MV-4-11 (cell line): ENCODE results near the gene CCNK.

ENCODE experiments used
- DNase-seq: peaks from one replicate; lab custom pipeline; 2025; lab: John Stamatoyannopoulos, UW

CCNK gene

DNA sequence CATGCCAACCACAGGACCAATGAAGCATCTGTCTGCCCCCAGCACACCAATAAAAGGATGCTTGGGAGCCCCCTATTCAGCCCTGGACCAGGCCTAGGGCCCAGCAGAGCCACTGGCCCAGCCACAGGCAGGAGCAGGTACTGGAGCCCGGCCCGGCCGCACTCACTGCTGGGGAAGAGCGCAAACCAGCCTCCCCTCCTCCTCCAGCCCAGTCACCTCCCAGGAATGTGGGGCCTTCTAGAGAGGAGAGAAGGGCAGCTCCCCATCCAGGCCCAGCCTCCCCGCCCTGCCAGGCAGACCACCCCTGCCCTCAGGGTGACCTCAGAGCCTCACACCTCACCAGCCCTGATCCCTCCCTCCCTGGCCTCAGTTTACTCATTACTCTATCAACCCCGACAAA, 56.2 kb downstream of the CCNK start:
- DNase-seq, result no peak

DNA sequence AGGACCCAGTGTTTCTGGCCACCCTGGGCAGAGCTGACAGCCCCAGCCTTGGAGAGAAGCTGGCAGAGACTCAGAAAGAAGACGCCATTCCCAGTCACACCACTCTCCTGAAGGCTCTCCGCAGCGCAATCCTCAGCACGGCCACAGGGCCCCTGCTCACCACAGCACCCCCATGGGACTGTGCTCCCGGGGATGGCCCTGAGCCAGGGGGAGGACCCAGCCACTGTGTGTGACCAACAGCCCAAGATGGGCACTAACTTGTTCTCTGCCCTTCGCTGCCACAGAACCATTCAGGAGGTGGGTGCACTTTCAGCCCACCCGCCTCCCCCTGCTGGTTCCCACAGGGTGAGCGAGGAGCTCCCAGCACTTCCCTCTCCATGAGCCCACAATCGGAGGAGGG, 57.1 kb downstream of the CCNK start:
- DNase-seq, result no peak

DNA sequence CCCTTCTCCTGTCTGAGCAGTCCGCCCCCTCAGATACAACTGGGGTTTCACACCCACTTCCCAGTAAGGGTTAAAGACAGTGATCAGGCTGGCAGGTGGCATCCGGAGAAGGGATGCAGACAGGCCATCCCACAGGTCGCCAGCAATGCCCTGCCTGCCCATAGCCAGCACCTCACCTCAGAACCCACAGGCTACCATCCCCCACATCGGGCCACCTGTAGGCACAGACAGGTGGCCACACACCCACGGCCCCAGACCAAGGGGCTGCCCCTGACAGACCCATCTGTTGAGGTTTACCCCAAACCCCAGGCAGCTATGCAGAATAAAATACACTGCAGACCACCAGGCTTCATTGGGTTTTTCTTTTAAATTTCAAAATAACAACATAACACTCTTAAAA, 57.5 kb downstream of the CCNK start:
- DNase-seq, result no peak

DNA sequence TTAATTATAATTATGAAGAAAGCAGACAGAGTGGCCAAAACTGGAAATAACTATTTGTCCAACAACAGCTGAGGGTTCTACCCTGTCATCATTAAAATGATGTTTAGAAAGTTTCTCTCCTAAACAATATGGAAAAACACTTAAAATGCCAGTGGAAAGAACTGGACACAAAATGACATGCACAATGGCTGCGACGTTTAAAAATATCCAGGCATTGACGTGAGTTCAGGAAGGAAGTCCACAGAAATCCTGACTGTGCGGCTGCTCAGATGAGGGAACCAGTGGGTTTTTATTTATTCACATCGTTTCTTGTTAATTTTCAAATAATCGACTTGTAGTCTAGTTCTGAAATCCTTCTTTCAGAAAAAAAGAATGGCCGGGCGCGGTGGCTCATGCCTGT, 58.3 kb downstream of the CCNK start:
- DNase-seq, result no peak

DNA sequence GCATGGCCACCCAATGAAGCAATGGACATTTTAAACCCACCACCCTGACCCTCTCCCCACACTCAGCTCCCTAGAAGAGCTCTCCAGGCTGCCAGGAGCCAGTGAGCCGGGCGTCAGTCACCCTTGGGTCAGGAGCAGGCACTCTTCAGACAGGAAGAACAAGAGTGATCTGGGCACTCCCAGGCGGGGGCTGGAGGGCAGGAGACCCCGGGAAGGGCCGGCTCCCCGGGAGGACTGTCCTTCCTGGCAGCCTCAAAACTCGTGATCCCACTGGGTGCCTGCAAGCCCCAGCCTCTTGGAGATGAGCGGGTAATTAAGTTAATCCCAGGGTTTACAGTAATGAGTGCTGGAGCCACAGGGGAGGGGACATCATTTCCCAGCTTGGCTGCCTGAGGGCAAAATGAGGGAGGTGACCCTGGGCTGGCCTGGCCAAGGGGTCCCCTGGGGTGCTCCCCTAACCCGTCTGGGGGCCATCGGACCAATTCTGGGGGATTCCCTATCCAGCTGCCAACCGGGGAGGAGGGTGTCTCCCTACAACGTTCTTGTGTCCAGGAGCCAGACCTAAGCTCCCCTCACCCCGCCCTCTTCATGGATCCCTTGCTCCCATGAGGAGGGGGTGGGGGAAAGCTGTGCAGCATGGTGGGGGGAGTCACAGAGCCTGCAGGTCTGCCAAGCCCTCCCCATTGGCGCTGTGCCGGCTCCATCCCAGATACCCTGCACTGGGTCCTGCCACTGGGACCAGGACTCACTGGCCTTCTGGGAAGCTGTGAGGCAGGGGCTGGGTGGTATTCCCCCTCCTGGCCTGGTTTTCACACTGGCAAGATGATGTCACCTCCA, 59.2 kb downstream of the CCNK start:
- DNase-seq, result no peak

DNA sequence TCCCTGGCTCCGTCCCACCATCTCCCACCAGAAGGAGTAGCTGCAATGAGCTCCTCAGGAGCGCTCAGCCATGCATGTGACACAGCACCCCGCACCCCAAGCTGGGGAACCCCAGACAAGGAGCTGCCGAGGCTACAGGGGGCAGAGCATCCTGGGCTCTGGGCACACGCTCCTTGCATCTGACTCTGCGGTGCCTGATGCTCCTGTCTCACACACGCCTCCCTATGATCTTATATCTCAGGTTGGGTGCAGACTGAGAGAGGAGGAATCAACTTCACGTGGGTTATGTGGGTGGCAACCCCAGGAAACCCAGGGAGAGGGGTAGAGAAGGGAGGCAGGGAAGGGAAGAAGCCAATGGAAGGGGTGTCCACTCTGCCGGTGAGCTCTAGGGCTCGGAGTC, 60.0 kb downstream of the CCNK start:
- no peak for DNase-seq

DNA sequence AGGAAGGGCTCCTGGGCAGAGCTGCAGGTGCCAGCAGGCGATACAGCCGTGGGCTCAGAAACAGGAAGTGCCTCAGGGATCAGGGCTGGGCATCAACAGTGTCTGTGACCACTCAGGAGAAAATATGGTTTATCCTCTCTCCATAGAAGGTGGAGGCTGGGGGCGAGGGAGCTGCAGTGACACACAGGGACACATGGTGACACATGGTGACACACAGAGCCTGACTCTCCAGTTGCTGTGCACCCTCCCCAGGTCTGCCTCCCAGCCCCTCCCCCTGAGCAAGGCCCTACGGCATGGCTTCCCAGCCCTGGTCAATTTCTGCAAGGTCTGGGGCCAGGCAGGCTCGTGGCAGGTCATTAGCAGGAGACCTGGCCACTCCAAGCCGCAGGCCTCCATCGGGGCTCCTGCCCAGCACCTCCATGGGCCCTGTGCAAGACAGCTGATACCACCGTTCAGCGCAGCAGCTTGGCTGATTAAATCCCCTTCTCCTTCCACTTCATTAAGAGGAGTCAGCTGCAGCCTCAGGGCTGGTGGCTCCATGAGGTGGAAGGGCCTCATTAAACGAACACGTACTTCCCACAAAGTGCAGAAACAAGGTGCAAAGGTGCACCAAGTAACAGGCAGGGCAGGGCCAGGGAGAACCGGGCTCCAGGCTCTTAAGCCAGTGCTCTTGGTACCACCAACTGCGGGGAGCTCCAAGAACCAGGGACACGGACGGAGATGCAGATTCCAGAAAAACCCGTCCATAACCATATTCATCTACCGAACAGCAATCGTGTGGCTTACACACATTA, 60.7 kb downstream of the CCNK start:
- no peak for DNase-seq

DNA sequence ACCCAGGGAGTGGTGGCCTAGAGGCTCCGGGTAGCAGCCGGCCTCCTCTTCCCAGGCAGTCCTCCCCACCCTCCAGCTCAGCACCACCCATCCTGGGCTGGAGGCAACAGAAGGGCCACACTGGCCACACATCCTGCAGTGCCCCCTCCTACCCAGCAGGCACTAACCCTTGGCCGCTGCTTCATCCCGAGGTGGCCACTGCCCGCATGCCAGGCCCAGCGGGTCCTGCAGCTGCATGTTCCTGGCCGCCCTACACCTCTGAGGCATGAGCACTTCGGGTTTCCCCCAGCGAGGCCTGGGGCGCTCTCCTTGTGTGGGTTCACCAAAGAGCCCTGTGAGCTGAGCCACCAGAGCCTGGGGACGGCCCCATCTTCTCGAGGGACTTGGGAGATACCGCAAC, 61.4 kb downstream of the CCNK start:
- no peak for DNase-seq

DNA sequence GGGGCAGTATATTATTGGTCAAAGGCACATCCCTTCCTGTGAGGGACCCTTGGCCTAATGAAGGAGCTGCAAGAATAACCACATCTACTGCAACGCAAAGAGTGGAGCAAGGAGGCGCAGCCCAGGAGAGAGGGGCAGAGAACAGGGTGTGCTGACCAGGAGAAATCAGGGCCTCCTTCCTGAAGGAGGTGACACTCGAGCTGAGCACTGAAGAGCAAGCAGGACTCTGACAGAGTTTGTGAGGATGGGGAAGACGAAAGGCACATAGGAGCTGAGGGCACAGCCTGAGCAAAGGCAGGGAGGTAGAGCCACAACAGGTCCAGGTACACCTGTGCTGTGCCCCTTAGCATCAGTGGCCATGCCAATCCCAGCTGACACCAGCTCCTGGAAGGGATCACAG, 62.2 kb downstream of the CCNK start:
- no peak for DNase-seq

DNA sequence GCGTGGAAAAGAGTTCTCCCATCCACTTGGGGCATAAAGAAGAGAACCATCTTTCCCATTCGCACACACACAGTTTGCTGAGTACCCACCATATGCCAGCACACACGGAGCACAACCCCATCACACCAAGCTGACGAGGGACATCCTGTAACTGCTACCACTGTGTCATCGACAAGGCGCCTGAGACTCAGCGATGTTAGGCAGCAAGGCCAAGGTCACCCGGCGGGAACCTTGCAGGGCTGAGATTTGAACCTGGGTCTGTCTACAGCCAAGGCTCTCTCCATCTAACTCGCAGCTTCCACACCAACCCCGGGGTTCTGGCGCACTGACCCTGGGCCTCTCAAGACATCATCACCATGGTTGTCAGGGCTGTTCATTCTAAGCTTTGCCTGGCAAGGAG, 62.8 kb downstream of the CCNK start:
- no peak for DNase-seq

DNA sequence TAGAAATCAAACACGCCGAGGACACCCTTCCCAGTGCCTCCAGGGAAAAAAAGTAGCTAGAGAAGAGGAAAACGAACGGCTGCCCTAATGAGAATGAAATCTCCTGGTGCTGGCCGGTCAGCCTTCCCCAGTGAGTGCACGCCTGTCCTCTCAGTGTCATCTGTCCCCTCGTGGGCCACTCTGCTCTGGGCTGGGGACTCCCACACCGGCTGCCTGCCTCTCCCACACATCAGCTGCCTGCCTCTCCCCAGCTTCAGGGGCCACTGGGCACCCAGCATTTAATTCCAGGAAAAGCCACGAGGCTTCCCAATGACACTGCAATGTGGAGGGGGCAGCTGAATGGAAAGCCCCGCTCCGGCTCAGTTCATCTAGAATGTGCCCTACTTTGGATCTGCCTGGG, 63.8 kb downstream of the CCNK start:
- DNase-seq, result no peak

DNA sequence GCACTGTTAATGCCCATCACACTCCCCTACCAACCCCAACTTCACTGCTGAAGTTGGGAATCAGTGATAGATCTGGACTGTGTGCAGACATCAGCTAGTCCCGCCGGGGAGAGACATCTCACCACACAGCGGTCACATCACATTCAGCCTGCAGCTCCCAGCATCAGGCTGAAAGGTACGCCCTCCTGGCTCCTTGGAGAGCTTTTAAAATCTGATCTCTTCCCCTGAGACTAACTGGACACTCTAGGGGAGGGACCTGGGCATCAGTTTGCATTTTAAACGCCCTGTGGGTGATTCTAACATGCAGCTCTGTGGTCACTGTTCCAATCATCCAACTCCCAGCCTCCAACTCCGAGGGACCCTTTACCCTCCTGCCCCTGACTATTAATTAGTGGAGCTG, 64.4 kb downstream of the CCNK start:
- DNase-seq, result no peak

DNA sequence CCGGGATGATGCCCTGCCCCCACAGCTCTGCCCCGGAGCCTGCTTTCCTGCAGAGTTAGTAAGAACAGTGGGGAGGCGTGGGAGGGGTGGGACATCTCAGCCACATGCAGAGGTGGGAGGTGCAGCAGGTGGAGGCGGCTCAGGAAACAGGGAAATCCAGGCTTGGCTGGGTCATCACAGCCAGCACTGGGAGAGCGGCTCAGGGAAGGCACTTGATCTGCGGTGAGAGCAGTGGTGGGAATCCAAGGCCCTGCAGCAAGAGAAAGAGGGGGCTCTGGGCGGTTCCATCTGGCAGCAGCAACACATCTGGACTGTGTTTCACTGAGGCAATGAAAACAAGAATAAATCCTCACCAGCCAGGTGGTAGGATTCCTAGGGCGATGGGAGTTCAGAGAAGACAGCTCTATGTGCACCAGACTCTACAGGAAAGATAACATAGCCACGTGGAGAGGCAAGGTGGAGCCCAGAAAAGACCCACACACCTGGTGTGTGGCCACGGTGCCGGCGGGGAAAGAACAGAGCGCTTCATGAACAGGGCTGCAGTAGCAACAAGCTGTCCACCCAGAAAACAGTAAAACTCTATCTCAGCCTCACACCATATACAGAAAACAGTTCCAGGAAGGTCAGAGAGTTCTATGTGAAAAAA, 65.1 kb downstream of the CCNK start:
- DNase-seq, result no peak

DNA sequence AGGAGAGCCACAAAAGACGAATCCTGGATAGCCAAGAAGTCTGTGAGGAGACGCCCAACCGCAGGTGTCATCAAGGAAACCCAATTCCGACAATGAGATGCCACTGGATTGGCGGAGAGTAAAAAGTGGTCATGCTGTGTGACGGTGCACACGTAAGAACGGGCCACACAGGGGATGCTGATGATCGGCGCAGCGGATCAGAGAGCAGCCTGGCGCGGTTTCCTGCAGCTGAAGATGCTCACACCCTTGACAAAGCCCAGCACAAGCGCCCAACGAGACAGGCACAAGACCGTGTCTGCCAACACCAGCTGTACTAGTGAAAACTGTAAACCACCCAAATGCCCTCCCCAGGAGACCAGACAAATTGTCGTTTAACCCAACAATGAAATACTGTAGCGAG, 67.0 kb downstream of the CCNK start:
- no peak for DNase-seq

DNA sequence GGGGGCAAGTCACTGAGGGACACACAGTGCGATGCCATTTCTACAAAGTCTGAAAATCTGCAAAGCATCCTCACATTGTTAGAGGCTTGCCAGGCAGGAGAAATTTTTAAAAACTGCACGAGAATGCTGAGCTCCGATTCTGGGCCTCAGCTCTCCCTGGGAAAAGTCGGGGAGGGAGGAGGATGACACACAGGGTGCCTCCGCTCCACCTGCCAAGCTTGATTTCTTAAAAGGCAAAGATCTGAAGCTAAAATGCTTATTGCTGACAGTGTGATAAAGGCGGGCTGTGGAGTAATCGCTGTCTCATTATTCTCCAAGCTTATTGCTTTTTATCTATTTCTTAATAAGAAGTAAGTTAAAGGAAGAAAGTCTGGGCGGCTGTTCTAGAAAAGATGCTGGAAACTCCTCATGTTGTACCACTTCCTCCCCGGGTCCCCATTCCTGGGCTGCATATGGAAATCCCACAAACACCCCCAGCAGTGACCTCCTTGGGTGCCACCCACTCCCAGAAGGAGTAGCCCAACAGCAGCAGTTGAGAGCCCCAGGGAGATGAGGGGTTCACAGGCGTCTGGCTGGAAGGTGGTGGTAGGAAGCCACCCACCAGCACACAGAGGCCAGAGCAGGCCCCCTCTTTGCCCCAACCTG, 67.8 kb downstream of the CCNK start:
- DNase-seq, result no peak

DNA sequence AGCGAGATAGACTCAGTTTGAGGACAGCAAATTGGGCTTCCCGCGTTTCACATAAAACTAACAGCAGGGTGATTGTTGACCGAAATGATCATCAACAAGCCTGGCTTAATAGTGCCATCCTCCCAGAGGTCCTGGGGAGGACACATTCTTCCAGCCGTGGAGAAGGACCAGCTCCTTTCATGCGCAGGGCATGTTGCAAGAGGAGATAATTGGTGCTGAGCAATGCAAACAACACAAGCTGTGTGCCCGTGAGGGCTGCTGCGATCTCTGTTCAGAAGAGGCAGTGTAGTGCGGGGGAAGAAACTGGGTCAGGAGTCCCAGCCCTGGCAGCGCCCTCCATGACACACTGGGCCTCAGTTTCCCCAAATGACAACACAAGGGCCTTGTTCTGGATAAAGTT, 68.5 kb downstream of the CCNK start:
- no peak for DNase-seq

DNA sequence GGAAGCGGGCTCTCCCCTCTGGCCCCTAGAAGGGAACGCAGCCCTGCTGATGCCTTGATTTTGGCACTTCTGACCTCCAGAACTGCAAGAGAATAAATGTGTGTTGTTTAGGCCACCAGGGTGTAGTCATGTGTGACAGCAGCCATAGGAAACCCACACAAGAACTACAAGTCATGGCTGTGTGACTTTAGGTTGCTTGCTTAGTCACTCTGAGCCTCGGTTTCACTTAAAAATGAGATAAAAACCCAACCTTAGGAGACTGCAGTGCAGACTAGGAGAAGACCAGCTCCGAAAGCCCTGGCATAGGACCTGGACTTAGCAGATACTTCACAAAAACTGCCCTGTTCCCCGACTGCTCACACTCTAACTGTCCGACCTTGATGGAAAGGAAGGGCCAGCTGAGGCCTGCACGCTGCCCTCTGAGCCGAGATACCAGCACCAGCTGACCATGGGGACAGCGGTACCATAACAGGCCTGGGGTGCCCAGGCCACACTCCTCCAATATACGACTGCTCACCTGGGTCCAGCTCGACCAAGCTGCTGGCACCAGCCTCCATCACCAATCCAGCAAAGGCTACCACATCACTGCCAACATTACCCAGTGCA, 69.3 kb downstream of the CCNK start:
- no peak for DNase-seq

DNA sequence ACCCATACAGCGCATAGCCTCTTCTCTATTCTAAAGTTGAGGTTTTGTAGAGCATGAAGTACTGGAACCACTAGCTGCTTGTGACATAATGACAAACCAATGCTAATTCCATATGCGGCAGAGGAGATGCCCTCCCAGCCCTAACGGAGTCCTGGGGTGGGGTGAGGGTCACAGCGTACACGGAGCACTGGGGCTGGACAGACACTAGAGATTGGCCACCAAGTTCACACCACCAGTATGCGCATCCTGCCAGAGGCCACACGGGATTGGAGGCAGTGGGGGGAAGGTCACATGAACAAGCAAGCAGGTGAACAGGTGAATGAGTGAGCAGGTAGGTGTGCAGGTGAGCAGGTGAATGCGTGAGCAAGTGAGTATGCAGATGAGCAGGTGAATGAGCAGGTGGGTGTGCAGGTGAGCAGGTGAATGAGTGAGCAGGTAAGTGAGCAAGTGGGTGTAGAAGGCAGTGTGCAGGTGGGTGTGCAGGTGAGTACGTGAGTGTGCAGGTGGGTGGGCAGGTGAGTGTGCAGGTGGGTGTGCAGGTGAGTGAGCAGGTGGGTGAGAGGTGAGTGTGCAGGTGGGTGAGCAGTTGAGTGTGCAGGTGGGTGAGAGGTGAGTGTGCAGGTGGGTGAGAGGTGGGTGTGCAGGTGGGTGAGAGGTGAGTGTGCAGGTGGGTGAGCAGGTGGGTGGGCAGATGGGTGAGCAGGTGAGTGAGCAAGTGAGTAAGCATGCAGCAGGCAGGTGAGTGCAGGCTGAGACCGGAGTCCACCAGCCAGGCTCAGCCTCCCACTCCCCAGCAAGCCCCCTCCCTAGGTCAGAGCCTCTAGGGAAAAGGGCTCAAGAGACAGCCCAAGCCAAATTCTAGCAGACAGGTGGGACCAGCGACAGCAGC, 70.1 kb downstream of the CCNK start:
- no peak for DNase-seq

DNA sequence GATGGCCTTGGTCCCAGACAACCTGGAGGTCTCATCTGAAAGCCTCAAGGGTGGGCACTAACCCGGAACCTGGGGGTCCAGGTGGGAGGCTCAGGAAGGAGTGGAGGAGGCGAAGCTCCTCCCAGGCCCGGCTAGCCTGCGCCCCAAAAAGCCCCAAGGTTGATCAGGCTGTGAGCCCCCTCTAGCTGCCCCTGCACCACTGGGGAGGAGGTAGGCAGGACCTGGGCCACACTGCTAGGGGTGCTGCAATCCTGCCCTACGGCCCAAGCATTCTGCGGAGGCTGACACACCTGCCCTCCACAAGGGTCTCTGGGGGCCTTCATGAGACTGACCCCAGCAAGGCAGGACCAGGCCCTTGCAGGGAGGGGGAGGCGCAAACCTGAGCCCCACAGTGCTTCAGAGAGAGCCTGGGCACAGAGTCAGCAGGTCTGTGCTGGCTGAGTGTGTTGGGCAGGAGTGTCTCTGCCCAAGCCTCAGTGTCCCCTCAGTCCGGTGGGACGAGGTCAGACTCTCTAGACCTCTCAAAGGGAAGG, 70.9 kb downstream of the CCNK start:
- DNase-seq, result no peak

DNA sequence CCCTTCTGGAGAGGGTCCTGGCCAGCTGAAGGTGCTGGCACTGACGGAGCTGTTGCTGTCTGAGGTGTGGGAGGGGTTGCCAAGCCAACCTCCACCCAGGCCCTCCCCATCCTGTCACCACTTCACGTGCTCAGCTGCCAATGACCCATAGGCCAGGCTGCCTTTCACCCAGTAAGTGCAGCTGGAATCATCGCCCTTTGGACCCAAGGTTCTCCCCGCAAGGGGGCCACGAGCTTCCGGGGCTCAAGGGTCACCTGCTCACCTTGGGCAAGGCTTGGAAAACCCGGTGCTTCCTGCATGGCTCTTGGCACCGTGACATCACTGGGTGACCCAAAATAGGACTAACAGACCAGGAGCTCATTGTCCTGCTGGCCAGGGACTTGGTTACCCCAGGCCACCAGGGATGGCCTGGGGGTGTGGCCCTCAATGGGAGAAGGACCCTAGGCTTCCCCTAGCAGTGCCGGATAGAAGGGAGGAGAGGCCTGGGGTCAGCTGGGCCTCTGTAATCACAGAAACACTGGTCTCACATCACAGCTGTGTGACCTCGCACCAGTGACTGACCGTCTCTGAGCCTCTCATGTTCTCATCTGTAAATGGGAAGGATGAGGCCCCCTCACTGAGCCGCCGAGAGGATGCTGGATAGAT, 71.5 kb downstream of the CCNK start:
- no peak for DNase-seq
